AG04449 (cell line): ENCODE results near the gene PTPN7.

Source experiments
- CTCF ChIA-PET: fragments of 350-600 bp; formaldehyde crosslinking; extraction: SDS; loops from one replicate; lab custom pipeline; 2021; ENCODE audit warnings: antibody characterized with exemption; lab: Yijun Ruan, JAX
- POLR2A ChIA-PET: fragments of 400-600, 350-600 bp; formaldehyde crosslinking; extraction: SDS; loops from one replicate; lab custom pipeline; 2020; ENCODE audit warnings: antibody characterized with exemption, inconsistent platforms; lab: Yijun Ruan, JAX
- DNase-seq: peaks from one replicate; pipeline ENCODE4 v3.0.0-alpha.2; 2010; ENCODE audit warnings: low read depth, low spot score
- H3K4me3 ChIP-seq: 2 replicates; pipeline ENCODE4 v1.5.1; 2011; ENCODE audit warnings: low read depth, mild to moderate bottlenecking, control low read depth, low read length
- TF ChIP-seq, protein P1 (sequence below): IDR thresholded peaks from one replicate; pipeline ENCODE4 v1.5.1; 2011; ENCODE audit warnings: mild to moderate bottlenecking, moderate library complexity, low read length, control low read depth, inconsistent platforms; ENCODE audit not compliant: insufficient read depth; ENCODE audit errors: missing control alignments

Gene PTPN7

DNA sequence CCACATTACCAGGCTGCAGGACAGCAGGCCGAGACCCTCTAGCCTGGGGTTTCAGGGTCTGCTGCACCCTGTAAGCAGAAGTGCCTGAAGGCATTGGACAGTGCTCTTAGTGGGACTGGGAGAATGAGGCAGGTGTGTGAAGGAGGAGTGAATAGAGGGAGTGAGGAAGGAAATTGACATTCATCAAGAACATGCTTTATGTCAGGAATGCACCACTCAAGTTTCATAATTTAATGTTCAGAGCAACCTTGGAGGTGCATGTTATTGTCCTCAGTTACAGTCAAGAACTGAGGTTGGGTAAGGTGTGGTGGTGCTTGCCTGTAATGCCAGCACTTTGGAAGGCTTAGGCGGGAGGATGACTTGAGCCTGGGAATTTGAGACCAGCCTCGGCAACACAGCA, 49.4 kb downstream of the PTPN7 start:
- ChIA-PET POLR2A (no interaction called here), CTCF (interaction anchor here (17.7 kb wide), 1 partner anchor 104 kb away, joined by 956 read pairs; the partner anchor contains the start of gene ELF3)
- TF ChIP-seq, protein P1, sequence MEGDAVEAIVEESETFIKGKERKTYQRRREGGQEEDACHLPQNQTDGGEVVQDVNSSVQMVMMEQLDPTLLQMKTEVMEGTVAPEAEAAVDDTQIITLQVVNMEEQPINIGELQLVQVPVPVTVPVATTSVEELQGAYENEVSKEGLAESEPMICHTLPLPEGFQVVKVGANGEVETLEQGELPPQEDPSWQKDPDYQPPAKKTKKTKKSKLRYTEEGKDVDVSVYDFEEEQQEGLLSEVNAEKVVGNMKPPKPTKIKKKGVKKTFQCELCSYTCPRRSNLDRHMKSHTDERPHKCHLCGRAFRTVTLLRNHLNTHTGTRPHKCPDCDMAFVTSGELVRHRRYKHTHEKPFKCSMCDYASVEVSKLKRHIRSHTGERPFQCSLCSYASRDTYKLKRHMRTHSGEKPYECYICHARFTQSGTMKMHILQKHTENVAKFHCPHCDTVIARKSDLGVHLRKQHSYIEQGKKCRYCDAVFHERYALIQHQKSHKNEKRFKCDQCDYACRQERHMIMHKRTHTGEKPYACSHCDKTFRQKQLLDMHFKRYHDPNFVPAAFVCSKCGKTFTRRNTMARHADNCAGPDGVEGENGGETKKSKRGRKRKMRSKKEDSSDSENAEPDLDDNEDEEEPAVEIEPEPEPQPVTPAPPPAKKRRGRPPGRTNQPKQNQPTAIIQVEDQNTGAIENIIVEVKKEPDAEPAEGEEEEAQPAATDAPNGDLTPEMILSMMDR, result no peak
- no peak overlapping the region for H3K4me3 ChIP-seq
- DNase-seq, result no peak

- TF ChIP-seq, protein P1, result no peak
- no peak overlapping the region for H3K4me3 ChIP-seq
- POLR2A ChIA-PET, result no interaction called here
- no peak for DNase-seq
- CTCF ChIA-PET, result interaction anchor here (1.0 to 7.3 kb wide), 5 partner anchors 12 to 120 kb away, joined by 3 to 67 read pairs (median 4); partner anchors contain the start of gene GPR37L1
These were observed 52.3 kb downstream of the PTPN7 start for GRCh38 chr1:202107801-202108731.

- CTCF ChIA-PET, result interaction anchor here (1.0 to 7.3 kb wide), 5 partner anchors 13 to 119 kb away, joined by 3 to 67 read pairs (median 14); partner anchors contain the start of gene GPR37L1
- TF ChIP-seq, protein P1, result no peak
- POLR2A ChIA-PET, result no interaction called here
These were observed 53.1 kb downstream of the PTPN7 start for GRCh38 chr1:202107321-202107761.

DNA sequence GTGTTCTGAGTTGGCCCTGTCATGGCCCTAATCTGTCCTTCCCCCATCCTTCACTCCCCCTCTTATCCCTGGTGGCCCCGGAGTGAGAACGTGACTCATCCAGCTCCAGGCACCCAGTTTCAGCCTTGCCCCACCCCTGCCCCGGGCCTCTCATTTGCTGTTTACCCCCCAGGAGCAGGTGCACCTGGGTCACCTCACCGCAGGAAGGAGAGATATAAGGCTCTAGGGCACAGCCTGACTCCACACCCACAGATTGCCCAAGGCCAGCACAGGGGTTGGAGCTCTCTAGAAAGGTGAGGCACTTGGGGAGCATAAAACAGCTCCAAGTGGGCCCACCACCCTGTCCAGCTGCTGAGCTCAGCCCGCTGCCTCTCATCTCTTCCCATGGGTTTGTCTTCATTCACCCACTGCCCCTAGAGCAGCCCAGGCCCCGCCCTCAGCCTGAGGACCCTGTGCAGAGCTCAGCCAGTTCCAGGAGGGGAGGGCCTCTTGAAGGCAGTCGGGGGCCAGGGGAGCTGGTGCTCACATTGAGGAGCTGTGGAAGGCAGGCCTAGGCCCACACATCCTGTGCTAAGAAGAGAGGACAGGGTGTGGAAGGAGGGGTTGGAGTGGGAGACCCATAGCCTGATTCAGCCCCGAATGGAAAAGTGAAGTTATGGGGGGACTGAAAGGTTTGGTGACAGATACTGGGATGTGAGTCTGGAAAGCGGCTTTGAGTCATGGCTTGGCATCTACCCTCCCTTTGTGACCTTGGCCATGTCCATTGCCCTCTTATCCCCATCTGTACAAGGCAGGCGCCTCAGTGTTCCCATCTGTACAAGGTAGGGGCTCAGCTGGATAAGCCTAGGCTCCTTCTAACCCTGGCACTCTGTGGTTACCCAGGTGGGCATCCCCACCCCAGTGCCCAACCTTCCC, 53.8 kb downstream of the PTPN7 start:
- DNase-seq, result no peak
- ChIA-PET CTCF (interaction anchor here (0.6 to 7.3 kb wide), 7 partner anchors 14 to 134 kb away, joined by 3 to 67 read pairs (median 8); partner anchors contain the start of gene GPR37L1), POLR2A (no interaction called here)

More at GRCh38 chr1:202107321-202107761, 53.1 kb downstream of the PTPN7 start:
- H3K4me3 ChIP-seq, result no peak overlapping the region
- no peak for DNase-seq

DNA sequence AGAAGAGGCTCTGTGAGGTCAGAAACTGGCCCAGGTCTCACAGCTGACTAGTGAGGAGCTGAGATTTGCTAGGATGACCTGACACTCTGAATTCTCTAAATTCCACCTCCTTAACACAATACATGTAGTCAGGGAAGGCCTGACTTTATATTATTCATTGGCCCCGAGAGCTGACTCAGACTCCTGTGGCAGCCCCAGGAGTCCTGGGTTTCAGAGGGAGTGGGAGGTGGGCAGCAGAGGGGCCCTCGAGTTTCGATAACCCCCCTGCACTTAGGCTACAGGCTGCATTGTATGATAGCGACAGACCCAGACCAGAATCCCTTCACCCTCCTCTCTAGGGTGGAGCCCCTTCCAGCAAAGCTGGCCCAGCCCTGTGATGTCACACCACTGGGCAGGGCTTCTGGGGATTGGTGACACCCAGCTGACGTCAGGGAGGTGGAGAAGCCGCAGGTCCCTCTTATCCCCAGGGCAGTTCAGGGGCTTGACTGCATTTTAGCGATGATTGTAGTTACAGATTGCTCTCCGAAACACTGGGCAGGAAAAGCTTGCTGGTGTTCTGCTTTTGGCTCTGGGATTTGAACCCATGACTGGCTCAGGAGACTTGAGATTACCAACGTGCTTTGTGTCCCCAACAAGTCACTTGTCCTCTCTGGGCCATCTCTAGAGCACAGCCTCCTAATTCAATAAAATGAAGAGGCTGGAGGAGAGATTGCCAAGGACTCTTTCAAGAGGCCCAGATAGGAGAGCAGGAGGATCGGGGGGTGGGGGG, 54.6 kb downstream of the PTPN7 start:
- no peak for DNase-seq
- no peak overlapping the region for H3K4me3 ChIP-seq
- POLR2A ChIA-PET, result no interaction called here
- TF ChIP-seq, protein P1, result no peak
- CTCF ChIA-PET, result interaction anchor here (0.6 to 7.3 kb wide), 6 partner anchors 15 to 133 kb away, joined by 3 to 67 read pairs (median 11); partner anchors contain the start of gene GPR37L1

More for the DNA sequence above, 53.8 kb downstream of the PTPN7 start:
- TF ChIP-seq, protein P1, result no peak
- H3K4me3 ChIP-seq, result no peak overlapping the region
